Measurements from ENCODE around the gene PAOX. TPM values are rescaled to one million over a fixed set of nuclear protein-coding genes. Genes with fewer than 3 reads are reported as not detected.
"Not testable (repeated sequence)": the region's sequence is repeated elsewhere in the genome, so short reads cannot be mapped to it uniquely, and the experiment has no call there.

PAOX gene
- total RNA-seq, 1 experiment from 2014 or later = 6.7 TPM

GRCh38 chr10:133384071-133384470, 5.0 kb downstream of the PAOX start:
- no peak for DNase-seq
- no peaks in the 10 kb centered on the region for H3K9me3 ChIP-seq
- no peaks in the 10 kb centered on the region for H3K9me3 Mint-ChIP-seq (ENCODE audit: unreplicated experiment)
- no peak overlapping the region for H3K4me3 Mint-ChIP-seq (ENCODE audit: unreplicated experiment)
- H3K27me3 ChIP-seq (replicated peaks; ENCODE audit: control insufficient read depth, insufficient read depth, low read length) = no peaks in the 10 kb centered on the region
- intact Hi-C loops (cut with micrococcal nuclease; ENCODE audit: unreplicated experiment) = no loop called here
- peaks cover 6% of the 10 kb centered on the region for H3K36me3 Mint-ChIP-seq (ENCODE audit: insufficient read depth, unreplicated experiment)
- H3K27ac Mint-ChIP-seq (ENCODE audit: unreplicated experiment) = no peak overlapping the region
- ChIA-PET CTCF (no interaction called here), POLR2A (no interaction called here)
- BruUV-seq (replicated peaks) = no TSS peak
- no peaks in the 10 kb centered on the region for H3K27me3 Mint-ChIP-seq (ENCODE audit: insufficient read depth, unreplicated experiment)
- H3K4me1 ChIP-seq = peaks cover 8% of the 10 kb centered on the region; the same call in 1 of the 2 replicates
- no peak for TF ChIP-seq CTCF (IDR thresholded peaks at IDR 0.05; ENCODE audit: insufficient read depth in 1 of 2, low read depth in 1 of 2, low read length in 1 of 2, severe bottlenecking in 1 of 2, unreplicated experiment in 1 of 2)
- no peak overlapping the region for H3K4me3 ChIP-seq (ENCODE audit: low read depth, low read length)
- H3K4me1 Mint-ChIP-seq (ENCODE audit: low read depth, unreplicated experiment) = no peaks in the 10 kb centered on the region
- H3K36me3 ChIP-seq (ENCODE audit: control insufficient read depth, insufficient read depth, low read length) = no peaks in the 10 kb centered on the region

- Mint-ChIP-seq H3K9me3 (ENCODE audit: unreplicated experiment) (no peaks in the 10 kb centered on the region), H3K27me3 (ENCODE audit: insufficient read depth, unreplicated experiment) (no peaks in the 10 kb centered on the region), H3K36me3 (ENCODE audit: insufficient read depth, unreplicated experiment) (peaks cover 6% of the 10 kb centered on the region), H3K4me3 (ENCODE audit: unreplicated experiment) (no peak overlapping the region), H3K27ac (ENCODE audit: unreplicated experiment) (no peak overlapping the region), H3K4me1 (ENCODE audit: low read depth, unreplicated experiment) (no peaks in the 10 kb centered on the region)
- POLR2A ChIA-PET = no interaction called here
- H3K4me3 ChIP-seq (ENCODE audit: low read depth, low read length) = no peak overlapping the region
- intact Hi-C loops (cut with micrococcal nuclease; ENCODE audit: unreplicated experiment) = no loop called here
- CTCF ChIA-PET = no interaction called here
- no peaks in the 10 kb centered on the region for H3K36me3 ChIP-seq (ENCODE audit: control insufficient read depth, insufficient read depth, low read length)
- TF ChIP-seq CTCF (IDR thresholded peaks at IDR 0.05; ENCODE audit: insufficient read depth in 1 of 2, low read depth in 1 of 2, low read length in 1 of 2, severe bottlenecking in 1 of 2, unreplicated experiment in 1 of 2) = no peak
- no TSS peak for BruUV-seq (replicated peaks)
- no peaks in the 10 kb centered on the region for H3K9me3 ChIP-seq
- no peak for DNase-seq
- H3K4me1 ChIP-seq = peaks cover 8% of the 10 kb centered on the region; the same call in 1 of the 2 replicates
- no peaks in the 10 kb centered on the region for H3K27me3 ChIP-seq (replicated peaks; ENCODE audit: control insufficient read depth, insufficient read depth, low read length)
These were observed 6.2 kb downstream of the PAOX start for GRCh38 chr10:133385214-133385613.

GRCh38 chr10:133386951-133387350, 7.9 kb downstream of the PAOX start:
- H3K27ac Mint-ChIP-seq (ENCODE audit: unreplicated experiment); H3K36me3 Mint-ChIP-seq (ENCODE audit: insufficient read depth, unreplicated experiment); intact Hi-C loops (cut with micrococcal nuclease; ENCODE audit: unreplicated experiment); H3K9me3 ChIP-seq; H3K27me3 ChIP-seq (replicated peaks; ENCODE audit: control insufficient read depth, insufficient read depth, low read length); H3K27me3 Mint-ChIP-seq (ENCODE audit: insufficient read depth, unreplicated experiment); H3K36me3 ChIP-seq (ENCODE audit: control insufficient read depth, insufficient read depth, low read length); BruUV-seq (replicated peaks); DNase-seq; H3K4me3 Mint-ChIP-seq (ENCODE audit: unreplicated experiment); H3K4me1 ChIP-seq; CTCF ChIA-PET; POLR2A ChIA-PET; H3K4me1 Mint-ChIP-seq (ENCODE audit: low read depth, unreplicated experiment); H3K9me3 Mint-ChIP-seq (ENCODE audit: unreplicated experiment); H3K4me3 ChIP-seq (ENCODE audit: low read depth, low read length): not testable (repeated sequence)
